HG03432 (cell line): ENCODE measurements around the gene NDUFAF3.

Experiments
- ATAC-seq: cut with Tn5 transposase; IDR thresholded peaks from one replicate; pipeline ENCODE4 v1.9.1; 2021; ENCODE audit warnings: mild to moderate bottlenecking, moderate library complexity; ENCODE audit not compliant: unreplicated experiment

The NDUFAF3 gene, protein sequence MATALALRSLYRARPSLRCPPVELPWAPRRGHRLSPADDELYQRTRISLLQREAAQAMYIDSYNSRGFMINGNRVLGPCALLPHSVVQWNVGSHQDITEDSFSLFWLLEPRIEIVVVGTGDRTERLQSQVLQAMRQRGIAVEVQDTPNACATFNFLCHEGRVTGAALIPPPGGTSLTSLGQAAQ

DNA sequence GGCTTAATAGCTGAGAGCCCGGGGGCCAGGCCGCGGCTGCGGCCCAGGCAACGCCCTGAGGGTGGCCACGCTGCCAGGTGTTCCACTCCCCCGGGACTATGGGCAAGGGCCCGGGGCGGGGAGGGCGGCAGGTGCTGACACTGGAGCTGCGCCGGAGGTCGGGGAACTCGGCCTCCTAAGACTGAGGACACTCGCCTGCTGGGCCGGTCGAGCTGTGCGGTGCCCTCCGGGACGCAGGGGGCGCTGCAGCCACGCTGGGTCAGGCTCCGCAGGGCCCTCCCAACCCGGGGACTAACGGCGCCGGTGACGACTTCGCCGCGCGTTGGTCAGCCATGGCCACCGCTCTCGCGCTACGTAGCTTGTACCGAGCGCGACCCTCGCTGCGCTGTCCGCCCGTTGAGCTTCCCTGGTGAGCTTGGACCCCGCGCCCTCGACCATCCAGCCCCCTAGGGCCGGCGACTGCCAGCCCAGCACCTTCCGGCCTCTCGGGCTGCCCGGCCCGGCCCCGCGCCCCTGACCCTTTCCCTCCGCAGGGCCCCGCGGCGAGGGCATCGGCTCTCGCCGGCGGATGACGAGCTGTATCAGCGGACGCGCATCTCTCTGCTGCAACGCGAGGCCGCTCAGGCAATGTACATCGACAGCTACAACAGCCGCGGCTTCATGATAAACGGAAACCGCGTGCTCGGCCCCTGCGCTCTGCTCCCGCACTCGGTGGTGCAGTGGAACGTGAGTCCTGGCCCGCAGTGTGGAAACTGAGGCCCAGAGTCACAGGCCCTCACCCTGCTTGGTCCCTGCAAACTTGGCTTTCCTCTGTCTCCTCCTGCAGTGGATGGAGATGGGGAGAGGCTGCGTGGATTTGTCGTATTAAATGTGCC is at the start of gene NDUFAF3:
TSS of gene NDUFAF3 (plus strand) at position 309 of the 875 bp plus-strand sequence. CDS start at position 333, 24 bp downstream.
- ATAC-seq, result peak; percentile 62

DNA sequence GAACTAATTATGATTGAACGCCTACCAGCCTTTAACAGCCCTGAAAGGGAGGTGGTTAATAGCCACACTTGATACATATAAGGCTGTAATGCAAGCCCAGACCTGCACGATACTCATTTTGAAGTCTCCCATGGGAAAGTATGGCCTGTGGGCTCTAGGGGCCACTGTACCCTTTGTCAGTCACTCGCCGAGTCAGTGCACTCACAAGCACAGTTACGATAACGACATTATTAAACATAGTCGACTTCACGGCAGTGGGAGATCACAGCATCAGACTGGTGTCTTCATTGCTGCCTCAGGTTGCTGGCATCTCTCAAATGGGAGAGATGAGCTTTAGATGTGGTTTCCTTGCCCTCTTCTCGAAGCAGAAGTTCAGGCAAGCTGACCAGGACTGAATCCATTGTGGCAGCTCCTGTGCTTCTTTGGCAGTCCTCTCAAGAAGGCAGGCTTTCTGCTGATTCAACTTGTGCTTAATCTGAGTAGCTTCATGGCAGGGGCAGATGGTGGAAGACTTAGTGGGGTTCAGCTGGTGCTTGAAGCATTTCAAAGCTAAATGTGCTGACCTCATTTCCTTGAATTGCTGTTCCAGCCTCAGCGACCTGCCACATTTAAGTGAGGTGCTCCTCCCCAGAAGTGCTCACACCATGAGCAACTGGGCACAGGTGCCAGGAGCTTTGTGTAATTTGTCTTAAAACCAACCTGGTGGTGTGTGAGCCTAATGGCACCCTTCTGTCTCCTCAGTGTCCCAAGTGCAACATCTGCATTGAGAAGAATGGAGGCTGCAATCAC is 47.7 kb upstream of the NDUFAF3 start:
- ATAC-seq, result no peak

DNA sequence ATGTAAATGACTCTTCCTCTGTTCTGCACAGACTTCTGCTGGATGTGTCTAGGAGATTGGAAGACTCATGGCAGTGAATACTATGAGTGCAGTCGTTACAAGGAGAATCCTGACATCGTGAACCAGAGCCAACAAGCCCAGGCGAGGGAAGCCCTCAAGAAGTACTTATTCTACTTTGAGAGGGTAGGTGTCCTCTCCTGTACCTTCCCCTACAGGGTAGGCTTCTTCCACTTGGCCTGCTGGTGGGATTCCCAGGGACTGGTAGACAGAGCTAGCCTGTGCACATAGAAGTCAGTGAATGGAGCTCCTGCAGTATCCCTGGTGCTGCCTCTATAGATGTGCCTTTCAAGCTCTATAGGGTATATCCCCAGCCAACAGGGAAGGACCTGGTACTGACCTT is 42.5 kb upstream of the NDUFAF3 start:
- no peak for ATAC-seq

DNA sequence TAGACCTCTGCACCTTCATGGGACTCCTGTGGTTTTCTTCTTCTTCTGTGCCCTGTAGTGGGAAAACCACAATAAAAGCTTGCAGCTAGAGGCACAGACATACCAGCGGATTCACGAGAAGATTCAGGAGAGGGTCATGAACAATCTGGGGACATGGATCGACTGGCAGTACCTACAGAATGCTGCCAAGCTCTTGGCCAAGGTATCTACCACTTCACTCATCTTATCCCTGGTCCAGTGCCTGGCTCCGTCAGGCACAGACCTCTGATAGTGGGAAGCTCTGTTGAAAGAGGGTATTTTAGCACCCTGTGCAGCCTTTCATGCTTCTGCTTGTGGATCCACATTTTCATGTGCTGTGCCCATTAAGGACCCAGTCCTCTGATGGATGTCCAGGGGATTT is 41.6 kb upstream of the NDUFAF3 start:
- no peak for ATAC-seq

DNA sequence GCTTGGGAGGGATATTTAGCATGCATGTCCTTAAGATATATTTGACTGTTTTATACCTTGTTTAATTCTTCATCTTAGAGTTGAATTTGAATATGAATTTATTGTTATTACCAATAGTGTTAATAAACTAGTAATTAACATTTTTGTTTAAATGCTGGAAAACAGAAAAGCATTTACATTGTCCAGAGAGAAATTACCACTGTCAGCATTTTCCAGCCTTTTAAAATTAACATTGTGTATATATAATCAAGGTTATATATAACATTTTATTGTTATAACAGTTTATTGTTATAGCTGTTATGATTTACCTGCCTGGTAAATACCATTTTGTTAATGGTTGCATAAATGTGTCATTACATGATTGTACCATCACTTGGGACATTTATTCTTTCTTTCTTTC is 39.9 kb upstream of the NDUFAF3 start:
- ATAC-seq, result no peak

DNA sequence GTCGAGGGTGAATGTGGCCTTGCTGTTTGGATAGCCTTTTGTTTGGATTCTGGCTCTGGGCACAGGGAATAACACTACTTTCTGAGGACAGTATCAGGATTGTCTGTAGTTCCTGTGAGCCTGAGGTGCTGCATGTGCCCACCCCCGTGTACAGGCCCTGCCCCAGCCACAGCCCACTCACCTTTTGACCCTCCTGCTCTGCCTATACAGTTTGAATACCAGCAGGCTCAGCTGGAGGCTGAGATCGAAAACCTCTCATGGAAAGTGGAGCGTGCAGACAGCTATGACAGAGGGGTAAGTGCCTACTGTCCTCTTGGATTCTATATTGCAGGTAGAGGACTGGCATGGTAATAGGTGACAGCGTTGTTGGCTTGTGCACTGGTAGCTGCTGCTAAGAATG is 39.2 kb upstream of the NDUFAF3 start:
- no peak for ATAC-seq

DNA sequence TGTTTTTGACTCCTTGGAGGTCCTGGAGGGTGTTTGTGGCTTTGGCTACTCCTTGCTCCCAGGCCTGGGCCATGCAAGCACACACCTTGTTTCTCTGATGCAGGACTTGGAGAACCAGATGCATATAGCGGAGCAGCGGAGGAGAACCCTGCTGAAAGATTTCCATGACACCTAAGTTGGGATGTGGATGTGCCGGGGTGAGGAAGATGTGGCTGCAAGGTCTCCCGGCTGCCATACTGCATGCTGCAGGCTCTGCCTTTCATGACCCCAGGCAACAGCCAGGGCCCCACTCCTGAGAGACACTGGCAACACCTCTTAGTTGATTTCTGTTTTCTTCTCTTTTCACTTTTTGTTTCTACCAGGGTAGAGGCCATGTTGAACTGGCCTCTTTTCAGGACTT is 38.8 kb upstream of the NDUFAF3 start:
- ATAC-seq, result no peak

- ATAC-seq, result no peak
These were observed 37.3 kb upstream of the NDUFAF3 start for GRCh38 chr3:48984663-48985062.

GRCh38 chr3:48985831-48986376 is 36.0 kb upstream of the NDUFAF3 start:
- no peak for ATAC-seq

- ATAC-seq, result no peak
These were observed 32.7 kb upstream of the NDUFAF3 start for GRCh38 chr3:48989126-48989795.

DNA sequence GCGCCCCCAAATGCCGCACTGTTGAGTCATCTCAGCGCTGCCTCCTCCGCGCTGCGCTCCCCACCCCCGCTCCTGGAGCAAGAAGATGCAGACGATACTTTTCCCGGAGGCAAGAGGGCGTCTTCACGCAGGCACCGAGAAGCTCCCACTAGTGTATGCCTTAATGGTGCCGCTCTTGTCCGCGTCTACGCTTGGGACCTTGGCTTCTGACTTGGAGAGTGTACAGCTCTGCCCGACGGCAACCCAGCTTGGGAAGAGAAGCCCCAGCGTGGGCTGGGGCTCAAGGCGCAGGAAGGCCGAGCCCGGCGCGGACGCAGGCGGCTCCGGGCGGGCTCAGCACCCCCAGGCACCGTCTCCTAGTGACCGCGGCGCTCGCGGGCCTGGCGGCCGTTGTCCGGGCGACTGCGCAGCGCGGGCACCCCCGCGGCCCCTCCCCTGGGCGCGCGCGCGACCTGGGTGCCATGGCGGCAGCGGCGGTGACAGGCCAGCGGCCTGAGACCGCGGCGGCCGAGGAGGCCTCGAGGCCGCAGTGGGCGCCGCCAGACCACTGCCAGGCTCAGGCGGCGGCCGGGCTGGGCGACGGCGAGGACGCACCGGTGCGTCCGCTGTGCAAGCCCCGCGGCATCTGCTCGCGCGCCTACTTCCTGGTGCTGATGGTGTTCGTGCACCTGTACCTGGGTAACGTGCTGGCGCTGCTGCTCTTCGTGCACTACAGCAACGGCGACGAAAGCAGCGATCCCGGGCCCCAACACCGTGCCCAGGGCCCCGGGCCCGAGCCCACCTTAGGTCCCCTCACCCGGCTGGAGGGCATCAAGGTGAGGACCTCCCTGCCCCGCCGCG is 31.9 kb upstream of the NDUFAF3 start, which contains the start of gene P4HTM:
TSS of gene P4HTM (plus strand) at position 446 of the 840 bp plus-strand sequence. CDS start at position 462, 16 bp downstream.
- ATAC-seq, result peak; percentile 69

GRCh38 chr3:48990636-48991469 is 31.1 kb upstream of the NDUFAF3 start:
- ATAC-seq, result no peak

GRCh38 chr3:48991851-48992545 is 29.9 kb upstream of the NDUFAF3 start:
- ATAC-seq, result no peak

DNA sequence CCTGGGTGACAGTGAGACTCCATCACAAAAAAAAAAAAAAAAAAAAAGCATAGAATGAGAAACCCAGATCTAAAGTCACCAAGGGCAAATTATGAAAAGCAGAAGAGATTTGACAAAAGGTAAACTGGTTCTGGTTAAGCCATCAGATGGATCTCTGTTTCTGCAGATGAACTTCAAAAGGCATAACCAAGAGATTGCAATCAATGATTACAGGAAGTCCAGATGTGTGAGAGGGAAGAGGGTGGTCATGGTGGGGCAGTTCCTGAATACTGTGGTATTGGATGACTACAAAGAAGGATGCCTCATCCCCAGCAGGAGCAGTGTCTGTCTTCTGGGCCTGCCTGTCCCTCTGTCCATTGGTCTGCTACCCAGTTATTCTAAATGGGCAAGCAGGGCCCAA is 28.1 kb upstream of the NDUFAF3 start:
- ATAC-seq, result no peak

GRCh38 chr3:48996640-48997039 is 25.3 kb upstream of the NDUFAF3 start:
- ATAC-seq, result no peak

- no peak for ATAC-seq
These were observed 24.8 kb upstream of the NDUFAF3 start for GRCh38 chr3:48997102-48997635.

GRCh38 chr3:48997714-48998637 is 23.9 kb upstream of the NDUFAF3 start:
- ATAC-seq, result no peak
